Upper lobe of right lung (tissue), 1 donor: ENCODE measurements around the gene DNTT. TPM values are rescaled to one million over a fixed set of nuclear protein-coding genes. Genes with fewer than 3 reads are reported as not detected.

Experiments used
- ATAC-seq: fragments of 200-7000 bp; cut with Tn5 transposase; one replicate; pipeline ENCODE4 v1.9.1; 2020; ENCODE audit warnings: mild to moderate bottlenecking, moderate library complexity
- DNase-seq: peaks from one replicate; pipeline ENCODE4 v3.0.0-alpha.2; 2020
- H3K27ac ChIP-seq: fragments of 200-600 bp; one replicate; pipeline ENCODE4 v1.8.0; 2022
- H3K27me3 ChIP-seq: fragments of 200-600 bp; one replicate; pipeline ENCODE4 v1.8.0; 2022; ENCODE audit warnings: mild to moderate bottlenecking
- H3K36me3 ChIP-seq: fragments of 200-600 bp; one replicate; pipeline ENCODE4 v1.8.0; 2022
- H3K4me1 ChIP-seq: fragments of 200-600 bp; one replicate; pipeline ENCODE4 v1.8.0; 2022
- H3K4me3 ChIP-seq: fragments of 200-600 bp; one replicate; pipeline ENCODE4 v1.8.0; 2022; ENCODE audit warnings: mild to moderate bottlenecking
- H3K9me3 ChIP-seq: fragments of 200-600 bp; one replicate; pipeline ENCODE4 v1.8.0; 2022
- CTCF ChIP-seq: fragments of 200-600 bp; IDR thresholded peaks from one replicate; pipeline ENCODE4 v1.8.0; 2022; ENCODE audit warnings: antibody characterized with exemption
- intact Hi-C: fragments of 100-400 bp; cut with DNase I; formaldehyde crosslinking; loops from one replicate; pipeline ENCODE4 v1.11.0; 2022
- long read RNA-seq: library from polyadenylated mRNA; unstranded; transcript quantifications from one replicate; pipeline ENCODE4 v2.0.0, GENCODE V29; 2021
- total RNA-seq: library from RNA; stranded (reverse); fragmentation: NEBNext Ultra II Directional; extraction: Animal tissue kit (Norgen Biotek cat#: 25700); gene quantifications from one replicate; pipeline ENCODE4 v1.2.1, GENCODE V29; 2021
- donor health status: DM: no; HTN: yes; CAD: no; lungs with severe emphysema.

The DNTT gene
- total RNA-seq: not detected
- long read RNA-seq: 0 reads

GRCh38 chr10:96304230-96304629 lies at the start of gene DNTT:
TSS of gene DNTT (plus strand) at chr10:96304434. CDS start at chr10:96304498, 64 bp downstream.
- Histone ChIP-seq H3K27ac (no peak within 1 kb of the TSS), H3K36me3 (no peaks in the 10 kb centered on the region), H3K9me3 (no peaks in the 10 kb centered on the region), H3K4me3 (no peak within 1 kb of the TSS), H3K27me3 (peaks cover 4% of the 10 kb centered on the region), H3K4me1 (peaks cover 17% of the 10 kb centered on the region)
- DNase-seq (no peak), ATAC-seq (no peak)
- TF ChIP-seq CTCF: no peak
- intact Hi-C loops: no loop called here

- H3K4me3 ChIP-seq: no peak overlapping the region
- TF ChIP-seq CTCF: no peak
- intact Hi-C loops: no loop called here
- peaks cover 17% of the 10 kb centered on the region for H3K4me1 ChIP-seq
- H3K27ac ChIP-seq: no peak overlapping the region
- H3K36me3 ChIP-seq: no peaks in the 10 kb centered on the region
- ATAC-seq: no peak
- no peaks in the 10 kb centered on the region for H3K27me3 ChIP-seq
- no peak for DNase-seq
- no peaks in the 10 kb centered on the region for H3K9me3 ChIP-seq
These were observed 49.3 kb upstream of the DNTT start for GRCh38 chr10:96254976-96255375.

- intact Hi-C loops: no loop called here
- Histone ChIP-seq H3K27ac (no peak overlapping the region), H3K27me3 (no peaks in the 10 kb centered on the region), H3K4me1 (peaks cover 17% of the 10 kb centered on the region), H3K9me3 (no peaks in the 10 kb centered on the region), H3K36me3 (no peaks in the 10 kb centered on the region), H3K4me3 (no peak overlapping the region)
- TF ChIP-seq CTCF: no peak
- ATAC-seq: no peak
- DNase-seq: no peak
These were observed 48.5 kb upstream of the DNTT start for GRCh38 chr10:96255549-96256333.

- no peak overlapping the region for H3K27ac ChIP-seq
- ATAC-seq: peak; percentile 79
- TF ChIP-seq CTCF: no peak
These were observed 46.3 kb upstream of the DNTT start for GRCh38 chr10:96257944-96258343.

GRCh38 chr10:96259150-96259549 lies 45.1 kb upstream of the DNTT start:
- H3K9me3 ChIP-seq: no peaks in the 10 kb centered on the region
- DNase-seq (no peak), ATAC-seq (no peak)
- intact Hi-C loops: no loop called here
- no peaks in the 10 kb centered on the region for H3K36me3 ChIP-seq
- peaks cover 17% of the 10 kb centered on the region for H3K4me1 ChIP-seq
- no peak for TF ChIP-seq CTCF
- H3K27ac ChIP-seq: no peak overlapping the region
- no peak overlapping the region for H3K4me3 ChIP-seq
- no peaks in the 10 kb centered on the region for H3K27me3 ChIP-seq

More at GRCh38 chr10:96257944-96258343, 46.3 kb upstream of the DNTT start:
- Histone ChIP-seq H3K4me1 (peaks cover 17% of the 10 kb centered on the region), H3K9me3 (no peaks in the 10 kb centered on the region), H3K27me3 (no peaks in the 10 kb centered on the region), H3K36me3 (no peaks in the 10 kb centered on the region), H3K4me3 (no peak overlapping the region)
- DNase-seq: no peak
- intact Hi-C loops: no loop called here
